Mesenchymal stem cell (in vitro differentiated cells and primary cell): ENCODE measurements around the gene CFAP299. TPM values are rescaled to one million over a fixed set of nuclear protein-coding genes. Genes with fewer than 3 reads are reported as not detected.
"Not testable (repeated sequence)": the region's sequence is repeated elsewhere in the genome, so short reads cannot be mapped to it uniquely, and the experiment has no call there.

Source experiments
- DNase-seq: peaks from one replicate; pipeline ENCODE4 v3.0.0-alpha.2; 2013
- H2AFZ ChIP-seq: one replicate; pipeline ENCODE4 v1.6.1; 2013; ENCODE audit warnings: low read depth, mild to moderate bottlenecking, control low read depth, inconsistent platforms, low read length, moderate library complexity
- H2AK5ac ChIP-seq: 2 replicates; pipeline ENCODE4 v1.6.1; 2013; ENCODE audit warnings: low read length, moderate library complexity, mild to moderate bottlenecking, inconsistent platforms; ENCODE audit not compliant: severe bottlenecking
- H2BK120ac ChIP-seq: one replicate; pipeline ENCODE4 v1.6.1; 2013; ENCODE audit warnings: low read depth, mild to moderate bottlenecking, inconsistent platforms, low read length, moderate library complexity
- H2BK12ac ChIP-seq, 2 experiments: one replicate each; pipeline ENCODE4 v1.6.1; 2013; ENCODE audit warnings: inconsistent platforms in 2 of 2, low read length in 2 of 2, mild to moderate bottlenecking in 2 of 2, moderate library complexity in 2 of 2, control low read depth in 1 of 2
- H2BK15ac ChIP-seq: one replicate; pipeline ENCODE4 v1.6.1; 2013; ENCODE audit warnings: mild to moderate bottlenecking, low read depth, inconsistent platforms; ENCODE audit not compliant: poor library complexity, severe bottlenecking
- H2BK5ac ChIP-seq: 2 replicates; pipeline ENCODE4 v1.6.1; 2013; ENCODE audit warnings: low read depth, mild to moderate bottlenecking, low read length, control low read depth, inconsistent platforms; ENCODE audit not compliant: poor library complexity, severe bottlenecking
- H3K14ac ChIP-seq, 2 experiments: one replicate each; pipeline ENCODE4 v1.6.1; 2013; ENCODE audit warnings: inconsistent platforms in 2 of 2, low read length in 2 of 2, control low read depth in 1 of 2, mild to moderate bottlenecking in 1 of 2, moderate library complexity in 1 of 2
- H3K18ac ChIP-seq, 2 experiments: one replicate each; pipeline ENCODE4 v1.6.1; 2013; ENCODE audit warnings: inconsistent platforms in 2 of 2, low read length in 2 of 2, control low read depth in 1 of 2, low read depth in 1 of 2, mild to moderate bottlenecking in 1 of 2
- H3K23ac ChIP-seq, 2 experiments: one replicate each; pipeline ENCODE4 v1.6.1; 2013; ENCODE audit warnings: inconsistent platforms in 2 of 2, low read length in 2 of 2, mild to moderate bottlenecking in 2 of 2, moderate library complexity in 2 of 2, control low read depth in 1 of 2
- H3K27ac ChIP-seq: 2 replicates; pipeline ENCODE4 v1.5.1; 2013; ENCODE audit warnings: mild to moderate bottlenecking, moderate library complexity, low read length, control low read depth, inconsistent platforms; ENCODE audit not compliant: poor library complexity, severe bottlenecking
- H3K27me3 ChIP-seq, 2 experiments: 2 replicates each; pipeline versions ENCODE4 v1.6.1 to v1.7.0; 2013; ENCODE audit warnings: low read length in 2 of 2, mild to moderate bottlenecking in 2 of 2, moderate library complexity in 2 of 2, control low read depth in 1 of 2, inconsistent platforms in 1 of 2; ENCODE audit not compliant: control insufficient read depth in 1 of 2, insufficient read depth in 1 of 2
- H3K36me3 ChIP-seq, 2 experiments: 2 replicates each; pipeline versions ENCODE4 v1.6.1 to v1.7.0; 2013; ENCODE audit warnings: low read length in 2 of 2, control low read depth in 1 of 2, inconsistent platforms in 1 of 2, low read depth in 1 of 2, mild to moderate bottlenecking in 1 of 2; ENCODE audit not compliant: insufficient read depth in 2 of 2, control insufficient read depth in 1 of 2
- H3K4ac ChIP-seq, 2 experiments: one replicate each; pipeline ENCODE4 v1.6.1; 2013; ENCODE audit warnings: inconsistent platforms in 2 of 2, low read length in 2 of 2, mild to moderate bottlenecking in 2 of 2, moderate library complexity in 2 of 2, control low read depth in 1 of 2, low read depth in 1 of 2
- H3K4me1 ChIP-seq: 2 replicates; pipeline ENCODE4 v1.6.1; 2013; ENCODE audit warnings: low read depth, low read length, control low read depth; ENCODE audit not compliant: control insufficient read depth, insufficient read depth
- H3K4me2 ChIP-seq: 2 replicates; pipeline ENCODE4 v1.6.1; 2013; ENCODE audit warnings: low read length, mild to moderate bottlenecking, inconsistent platforms; ENCODE audit not compliant: poor library complexity, severe bottlenecking
- H3K4me3 ChIP-seq, 2 experiments: 2 replicates each; pipeline versions ENCODE4 v1.5.1 to v1.7.0; 2013; ENCODE audit warnings: low read length in 2 of 2, mild to moderate bottlenecking in 2 of 2, control low read depth in 1 of 2, low read depth in 1 of 2; ENCODE audit not compliant: insufficient read depth in 1 of 2
- H3K79me1 ChIP-seq: replicated peaks from 2 replicates; pipeline ENCODE4 v1.6.1; 2013; ENCODE audit warnings: mild to moderate bottlenecking, control low read depth, low read length, inconsistent platforms; ENCODE audit not compliant: poor library complexity, severe bottlenecking
- H3K9ac ChIP-seq: 2 replicates; pipeline ENCODE4 v1.7.0; 2013; ENCODE audit warnings: mild to moderate bottlenecking, low read length, moderate library complexity
- H3K9me3 ChIP-seq: 2 replicates; pipeline ENCODE4 v1.7.0; 2013; ENCODE audit warnings: mild to moderate bottlenecking, low read length; ENCODE audit not compliant: control insufficient read depth
- H4K8ac ChIP-seq: one replicate; pipeline ENCODE4 v1.6.1; 2013; ENCODE audit warnings: inconsistent platforms, mild to moderate bottlenecking, low read length, moderate library complexity
- H4K91ac ChIP-seq: one replicate; pipeline ENCODE4 v1.6.1; 2013; ENCODE audit warnings: mild to moderate bottlenecking, low read length, inconsistent platforms
- WGBS: methylation state at CpG from one replicate; pipeline ENCODE4 v1.1.7; 2013; ENCODE audit warnings: mixed read lengths; 5-methylcytosine and 5-hydroxymethylcytosine counted together
- polyA plus RNA-seq, 2 experiments: library from polyadenylated mRNA; stranded (reverse); fragments of 200-250 nt; gene quantifications; one replicate each; pipeline ENCODE4 v1.2.3, GENCODE V29; 2013

The CFAP299 gene
- not detected for polyA plus RNA-seq (2013, experiment 1 of 2)
- polyA plus RNA-seq (2013, experiment 2 of 2): 0.15 TPM

GRCh38 chr4:80335554-80336358 is at the start of gene CFAP299:
TSS of gene CFAP299 (plus strand) at chr4:80335730.
- no peak within 1 kb of the TSS for H3K27ac ChIP-seq
- H3K4me1 ChIP-seq: peaks cover 4% of the 10 kb centered on the region
- no peak within 1 kb of the TSS for H4K8ac ChIP-seq
- no peaks in the 10 kb centered on the region for H3K27me3 ChIP-seq
- no peak within 1 kb of the TSS for H2BK15ac ChIP-seq
- H3K4ac ChIP-seq: no peak within 1 kb of the TSS
- H3K4me3 ChIP-seq: peak within 1 kb of the TSS; percentile 69 to 93
- H2AFZ ChIP-seq: peak within 1 kb of the TSS; percentile 55
- no peak within 1 kb of the TSS for H3K23ac ChIP-seq
- WGBS: under 1% methylated on average over 33 of the region's 49 CpGs
- H3K4me2 ChIP-seq: peak within 1 kb of the TSS; percentile 92
- peak; percentile 91 for DNase-seq
- peak within 1 kb of the TSS; percentile 70 for H3K9ac ChIP-seq
- H2AK5ac ChIP-seq: no peak within 1 kb of the TSS
- no peak within 1 kb of the TSS for H2BK120ac ChIP-seq
- no peak within 1 kb of the TSS for H2BK12ac ChIP-seq
- H4K91ac ChIP-seq: no peak within 1 kb of the TSS
- no peaks in the 10 kb centered on the region for H3K36me3 ChIP-seq
- H3K14ac ChIP-seq: no peak within 1 kb of the TSS
- H3K79me1 ChIP-seq: no peaks in the 10 kb centered on the region
- H2BK5ac ChIP-seq: no peak within 1 kb of the TSS
- no peak within 1 kb of the TSS for H3K18ac ChIP-seq
- H3K9me3 ChIP-seq: no peaks in the 10 kb centered on the region

- WGBS: 52% methylated on average over 4 of the region's 7 CpGs
- H3K4ac ChIP-seq: no peak overlapping the region
- DNase-seq: no peak
- H2BK5ac ChIP-seq: no peak overlapping the region
- H2BK12ac ChIP-seq: no peak overlapping the region
- H2AK5ac ChIP-seq: no peak overlapping the region
- peak overlapping the region; percentile 58 for H3K9ac ChIP-seq
- no peak overlapping the region for H3K18ac ChIP-seq
- peaks cover 5% of the 10 kb centered on the region for H3K79me1 ChIP-seq
- H4K8ac ChIP-seq: no peak overlapping the region
- no peak overlapping the region for H3K27ac ChIP-seq
- peaks cover 2 to 34% of the 10 kb centered on the region in 2 experiments for H3K36me3 ChIP-seq
- H3K4me2 ChIP-seq: no peak overlapping the region
- peak overlapping the region in 1 of 2 experiments; percentile 49 for H3K4me3 ChIP-seq
- H2BK15ac ChIP-seq: no peak overlapping the region
- no peak overlapping the region for H3K23ac ChIP-seq
- H3K14ac ChIP-seq: no peak overlapping the region
- no peaks in the 10 kb centered on the region for H3K27me3 ChIP-seq
- no peaks in the 10 kb centered on the region for H3K4me1 ChIP-seq
- no peak overlapping the region for H4K91ac ChIP-seq
- H3K9me3 ChIP-seq: no peaks in the 10 kb centered on the region
- H2AFZ ChIP-seq: no peak overlapping the region
- H2BK120ac ChIP-seq: no peak overlapping the region
Measured at GRCh38 chr4:80286451-80286850, 49.1 kb upstream of the CFAP299 start.

GRCh38 chr4:80290665-80291064 is 44.9 kb upstream of the CFAP299 start:
- H3K4ac ChIP-seq, H3K27me3 ChIP-seq, H3K14ac ChIP-seq, H2AK5ac ChIP-seq, H3K4me1 ChIP-seq, H3K9me3 ChIP-seq, H3K18ac ChIP-seq, H2BK5ac ChIP-seq, H3K79me1 ChIP-seq, H2AFZ ChIP-seq, H4K8ac ChIP-seq, H3K4me3 ChIP-seq, H2BK15ac ChIP-seq, H3K9ac ChIP-seq, DNase-seq, H4K91ac ChIP-seq, H2BK12ac ChIP-seq, H3K23ac ChIP-seq, H3K4me2 ChIP-seq, H3K27ac ChIP-seq, H2BK120ac ChIP-seq: not testable (repeated sequence)
- H3K36me3 ChIP-seq: peaks cover 2 to 31% of the 10 kb centered on the region in 2 experiments
- no CpG with 5 or more reads among the region's 2 CpGs for WGBS

GRCh38 chr4:80294206-80294605 is 41.3 kb upstream of the CFAP299 start:
- H4K8ac ChIP-seq: no peak overlapping the region
- no peak for DNase-seq
- no peak overlapping the region for H2BK5ac ChIP-seq
- H3K79me1 ChIP-seq: no peaks in the 10 kb centered on the region
- no peak overlapping the region for H2BK120ac ChIP-seq
- H3K23ac ChIP-seq: no peak overlapping the region
- H3K4me2 ChIP-seq: no peak overlapping the region
- no peak overlapping the region for H2BK12ac ChIP-seq
- H4K91ac ChIP-seq: no peak overlapping the region
- H3K4me3 ChIP-seq: no peak overlapping the region
- H3K9ac ChIP-seq: no peak overlapping the region
- no peak overlapping the region for H2AK5ac ChIP-seq
- H3K4me1 ChIP-seq: peaks cover 3% of the 10 kb centered on the region
- no peak overlapping the region for H3K14ac ChIP-seq
- H3K18ac ChIP-seq: no peak overlapping the region
- no peak overlapping the region for H2BK15ac ChIP-seq
- H3K36me3 ChIP-seq: peaks cover 2 to 5% of the 10 kb centered on the region in 2 experiments
- no peak overlapping the region for H3K4ac ChIP-seq
- H2AFZ ChIP-seq: no peak overlapping the region
- H3K27ac ChIP-seq: peak overlapping the region; percentile 1
- 98% methylated on average over 2 of the region's 2 CpGs for WGBS
- H3K9me3 ChIP-seq: no peaks in the 10 kb centered on the region
- H3K27me3 ChIP-seq: no peaks in the 10 kb centered on the region
